Islet precursor cell (in vitro differentiated cells): ENCODE results near the gene ANKRD24.
"Not testable (repeated sequence)": the region's sequence is repeated elsewhere in the genome, so short reads cannot be mapped to it uniquely, and the experiment has no call there.

Experiments used
- DNase-seq: peaks from one replicate; pipeline ENCODE4 v3.0.0-alpha.2; 2018

ANKRD24 gene

GRCh38 chr19:4182084-4182810 is at the start of gene ANKRD24, which contains the start of gene SIRT6:
Gene ANKRD24 (plus strand): TSS chr19:4182689. CDS start chr19:4186426, 3,737 bp downstream.
Gene SIRT6 (minus strand): TSS chr19:4182563. CDS start chr19:4182539, 24 bp downstream.
- DNase-seq = peak; percentile 98

- no peak for DNase-seq
Observed at GRCh38 chr19:4134351-4134750, 48.1 kb upstream of the ANKRD24 start.

GRCh38 chr19:4135386-4135785 is 47.1 kb upstream of the ANKRD24 start:
- not testable (repeated sequence) for DNase-seq

GRCh38 chr19:4136680-4137088 is 45.8 kb upstream of the ANKRD24 start:
- no peak for DNase-seq

DNA sequence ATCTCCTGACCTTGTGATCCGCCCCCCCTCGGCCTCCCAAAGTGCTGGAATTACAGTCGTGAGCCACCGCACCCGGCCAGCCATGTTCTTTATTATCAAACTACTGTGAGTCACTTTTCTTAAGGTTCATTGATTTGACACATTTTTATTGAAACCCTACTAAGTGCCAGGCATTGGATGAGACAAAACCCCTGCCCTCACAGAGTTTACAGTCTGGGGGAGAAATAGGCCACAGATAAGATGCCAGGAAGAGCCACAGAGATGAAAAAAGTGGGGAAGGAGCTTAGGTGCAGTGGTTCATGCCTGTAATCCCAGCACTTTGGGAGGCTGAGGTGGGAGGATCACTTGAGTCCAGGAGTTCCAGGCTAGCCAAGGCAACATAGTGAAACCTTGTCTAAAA is 44.0 kb upstream of the ANKRD24 start:
- no peak for DNase-seq

DNA sequence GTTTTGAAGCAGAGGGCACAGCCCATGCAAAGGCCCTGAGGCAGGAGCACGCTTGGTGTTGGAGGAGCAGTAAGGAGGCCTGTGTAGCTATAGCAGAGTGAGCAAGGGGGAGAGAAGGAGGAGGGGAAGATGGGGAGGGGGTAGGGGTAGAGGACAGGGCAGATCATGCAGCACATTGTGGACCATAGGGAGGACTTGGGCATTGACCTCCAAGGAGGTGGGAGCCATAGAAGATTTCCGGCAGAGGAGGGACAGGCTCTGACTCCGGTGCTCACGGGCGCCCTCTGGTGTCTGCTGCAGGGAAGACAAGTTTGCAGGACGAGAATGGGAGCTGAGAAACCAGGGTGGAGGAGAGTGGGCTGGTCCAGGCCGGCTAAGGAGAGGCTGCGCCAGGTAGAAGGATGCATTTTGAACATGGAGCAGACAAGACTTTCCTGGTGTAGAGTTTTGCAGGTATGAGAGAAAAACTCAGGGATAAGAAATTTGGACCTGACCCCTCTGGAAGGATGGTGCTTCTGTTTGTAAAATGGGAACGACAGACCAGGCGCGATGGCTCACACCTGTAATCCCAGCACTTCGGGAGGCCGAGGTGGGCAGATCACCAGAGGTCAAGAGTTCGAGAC is 42.8 kb upstream of the ANKRD24 start:
- peak; percentile 88 for DNase-seq

- peak; percentile 73 for DNase-seq
Observed at GRCh38 chr19:4140237-4140711, 42.2 kb upstream of the ANKRD24 start.

- not testable (repeated sequence) for DNase-seq
Observed at GRCh38 chr19:4142916-4143315, 39.6 kb upstream of the ANKRD24 start.

- DNase-seq = peak; percentile 72
Observed at GRCh38 chr19:4144666-4145249, 37.7 kb upstream of the ANKRD24 start.

GRCh38 chr19:4149518-4150288 is 32.8 kb upstream of the ANKRD24 start:
- no peak for DNase-seq

DNA sequence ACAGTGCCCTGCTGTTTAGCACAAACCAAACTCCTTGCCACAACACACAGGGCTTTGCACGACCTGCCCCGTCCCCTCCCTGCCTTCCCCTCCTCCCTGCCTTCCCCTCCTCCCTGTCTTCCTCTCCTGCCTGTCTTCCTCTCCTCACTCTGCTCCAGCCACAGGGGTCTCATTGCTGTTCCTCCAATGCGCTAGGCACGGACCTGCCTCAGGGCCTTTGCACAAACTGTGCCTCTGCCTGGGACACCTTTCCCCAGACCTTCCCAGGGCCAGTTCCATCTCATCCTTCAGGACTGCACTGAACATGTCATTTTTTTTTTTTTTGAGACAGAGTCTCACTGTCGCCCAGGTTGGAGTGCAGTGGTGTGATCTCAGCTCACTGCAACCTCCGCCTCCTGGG is 30.9 kb upstream of the ANKRD24 start:
- DNase-seq = no peak

- DNase-seq = no peak
Observed at GRCh38 chr19:4152241-4152998, 30.1 kb upstream of the ANKRD24 start.

GRCh38 chr19:4154571-4155312 is 27.7 kb upstream of the ANKRD24 start:
- DNase-seq = no peak

- no peak for DNase-seq
Observed at GRCh38 chr19:4157164-4157563, 25.3 kb upstream of the ANKRD24 start.

DNA sequence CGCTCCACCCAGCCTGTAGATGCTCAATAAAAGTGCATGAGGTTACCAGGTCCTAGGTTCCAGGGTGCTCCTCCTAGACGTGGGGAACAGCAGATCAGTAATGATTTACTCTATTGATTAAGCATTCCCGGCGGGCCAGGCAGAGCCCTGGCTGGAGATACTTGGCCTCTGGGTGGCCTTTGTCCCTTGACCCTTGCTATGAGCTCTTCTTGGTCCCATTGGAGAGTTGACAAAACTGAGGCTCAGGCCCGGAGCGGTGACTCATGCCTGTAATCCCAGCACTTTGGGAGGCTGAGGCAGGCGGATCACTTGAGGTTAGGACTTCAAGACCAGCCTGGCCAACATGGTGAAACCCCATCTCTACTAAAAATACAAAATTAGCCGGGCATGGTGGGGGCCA is 24.5 kb upstream of the ANKRD24 start:
- not testable (repeated sequence) for DNase-seq

DNA sequence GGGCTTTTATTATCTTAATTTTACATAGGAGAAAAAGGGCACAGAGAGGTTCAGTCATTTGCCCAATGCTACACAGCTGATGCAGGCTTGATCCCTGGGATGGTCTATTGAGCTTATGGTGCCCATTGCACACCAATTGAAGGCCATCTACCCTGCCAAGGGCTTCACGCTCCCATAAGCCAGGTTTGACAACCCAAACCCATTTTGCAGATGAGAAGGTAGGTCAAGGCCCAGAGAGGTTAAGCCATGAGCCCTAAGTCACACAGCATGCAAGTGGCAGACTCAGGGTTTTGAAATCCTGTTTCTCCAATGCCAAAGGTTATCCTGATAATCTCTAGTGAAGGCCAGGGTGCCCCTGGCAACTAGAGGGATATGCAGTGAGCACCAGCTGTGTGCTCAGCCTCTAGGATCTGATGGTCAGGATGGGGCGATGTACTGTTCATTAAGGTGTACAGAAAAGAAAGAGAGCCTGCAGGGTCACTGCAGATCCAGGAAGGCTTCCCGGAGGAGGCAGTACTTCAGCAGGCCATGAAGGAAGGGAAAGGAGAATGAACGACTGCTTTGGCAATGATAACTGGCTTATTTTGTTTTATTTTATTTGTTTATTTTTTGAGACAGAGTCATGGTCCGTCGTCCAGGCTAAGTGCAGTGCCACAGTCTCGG is 20.9 kb upstream of the ANKRD24 start:
- no peak for DNase-seq

- DNase-seq = no peak
Observed at GRCh38 chr19:4164262-4164661, 18.2 kb upstream of the ANKRD24 start.

DNA sequence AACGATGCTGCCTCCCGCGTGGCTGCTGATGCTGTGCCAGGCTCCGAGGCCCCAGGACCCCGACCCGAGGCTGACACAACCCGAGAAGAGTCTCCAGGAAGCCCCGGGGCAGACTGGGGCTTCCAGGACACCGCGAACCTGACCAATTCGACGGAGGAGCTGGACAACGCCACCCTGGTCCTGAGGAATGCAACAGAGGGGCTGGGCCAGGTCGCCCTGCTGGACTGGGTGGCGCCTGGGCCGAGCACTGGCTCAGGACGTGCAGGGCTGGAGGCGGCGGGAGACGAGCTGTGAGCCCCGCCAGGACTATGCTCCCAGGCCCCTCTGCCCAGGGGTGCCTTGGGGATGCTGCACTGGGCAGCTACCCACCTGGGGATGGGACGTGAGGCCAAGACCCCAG is 10.8 kb upstream of the ANKRD24 start:
- DNase-seq = peak; percentile 57

DNA sequence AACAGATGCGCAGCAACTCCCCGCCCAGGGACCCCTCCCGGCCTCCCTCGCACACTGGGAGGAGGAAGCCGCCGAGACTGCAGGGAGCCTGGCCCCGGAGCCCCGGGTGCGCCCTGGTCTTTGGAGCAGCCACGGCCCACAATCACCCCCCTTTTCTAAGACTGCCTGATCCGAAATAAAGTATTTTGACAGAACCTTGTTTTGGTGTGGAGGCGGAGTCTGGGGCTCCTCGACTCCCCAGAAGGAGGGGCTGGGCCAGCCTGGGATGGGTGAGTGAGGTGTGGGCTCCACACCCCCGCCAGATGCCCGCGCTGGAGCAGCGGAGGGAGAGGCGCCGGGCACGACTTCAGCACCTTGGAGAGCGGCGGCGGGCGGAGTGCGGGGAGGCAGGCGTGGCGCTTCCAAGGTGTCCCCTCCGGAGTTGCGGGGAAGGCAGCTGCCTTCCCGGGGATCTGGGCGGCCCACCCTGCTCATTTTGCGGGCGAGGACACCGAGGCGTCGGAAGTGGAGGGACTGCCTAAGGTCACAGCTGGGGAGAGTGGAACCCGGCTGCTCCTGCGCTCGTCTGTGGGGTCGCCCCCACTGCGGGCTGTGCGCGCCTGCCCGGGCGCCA is 9.5 kb upstream of the ANKRD24 start:
- peak; percentile 89 for DNase-seq

DNA sequence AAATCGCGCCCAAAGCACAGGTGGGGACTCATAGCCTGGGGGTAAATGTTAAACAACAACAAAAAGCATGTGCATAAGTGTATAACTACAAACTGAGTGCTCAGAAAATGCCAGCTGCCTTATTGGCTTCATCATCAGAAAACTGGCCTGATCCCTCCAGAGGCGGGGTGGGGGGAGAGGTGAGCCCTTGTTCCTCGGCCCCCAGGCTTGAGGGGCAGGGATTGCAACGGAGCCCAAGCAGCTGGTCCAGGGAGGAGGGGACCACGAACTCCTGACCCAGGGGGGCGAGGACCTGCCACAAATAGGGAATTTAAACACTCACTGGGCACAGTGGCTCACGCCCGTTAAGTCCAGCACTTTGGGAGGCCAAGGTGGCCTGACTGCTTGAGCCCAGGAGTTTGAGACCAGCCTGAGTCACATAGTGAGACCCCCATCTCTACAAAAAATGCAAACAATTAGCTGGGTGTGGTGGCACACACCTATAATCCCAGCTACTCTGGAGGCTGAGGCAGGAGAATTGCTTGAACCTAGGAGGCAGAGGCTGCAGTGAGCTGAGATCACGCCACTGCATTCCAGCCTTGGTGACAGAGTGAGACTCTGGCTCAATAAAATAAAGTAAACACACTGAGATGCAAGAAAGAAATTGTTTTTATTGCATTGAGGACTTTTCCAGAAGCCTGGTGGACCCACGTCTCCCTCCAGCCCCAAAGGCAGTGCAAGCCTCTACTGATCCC is 8.8 kb upstream of the ANKRD24 start:
- DNase-seq = peak; percentile 40
